T-helper 2 cell treated with Interferon-gamma antibody and Interleukin-4, amounts not matched to agents 5 μg/mL and 100 μg/mL, for 36 hours (primary cell): Measurements from ENCODE around the gene DOHH.
A peak's percentile ranks its signal among the peaks of the same experiment; 100 is the strongest.

ENCODE experiments used
- DNase-seq: peaks from one replicate; pipeline ENCODE4 v3.0.0; 2021; ENCODE audit warnings: low spot score
- H3K27ac Mint-ChIP-seq: one replicate; pipeline ENCODE4 v1.8.0; 2021; ENCODE audit warnings: mild to moderate bottlenecking, mixed read lengths
- H3K27me3 Mint-ChIP-seq: one replicate; pipeline ENCODE4 v1.8.0; 2021; ENCODE audit warnings: low read depth, mixed read lengths
- H3K36me3 Mint-ChIP-seq: one replicate; pipeline ENCODE4 v1.8.0; 2021; ENCODE audit warnings: low read depth, mixed read lengths
- H3K4me1 Mint-ChIP-seq: one replicate; pipeline ENCODE4 v1.8.0; 2021; ENCODE audit warnings: low read depth, mixed read lengths
- H3K4me3 Mint-ChIP-seq: one replicate; pipeline ENCODE4 v1.8.0; 2022; ENCODE audit warnings: mild to moderate bottlenecking, moderate library complexity, mixed read lengths
- H3K9me3 Mint-ChIP-seq: one replicate; pipeline ENCODE4 v1.8.0; 2021; ENCODE audit warnings: mixed read lengths

The DOHH gene

GRCh38 chr19:3507371-3508120 is 7.1 kb upstream of the DOHH start:
- no peak for DNase-seq
- Mint-ChIP-seq H3K27me3 (no peaks in the 10 kb centered on the region), H3K27ac (peak overlapping the region; percentile 94), H3K4me3 (peak overlapping the region; percentile 95), H3K4me1 (peaks cover 27% of the 10 kb centered on the region), H3K9me3 (no peaks in the 10 kb centered on the region), H3K36me3 (peaks cover 28% of the 10 kb centered on the region)

- peaks cover 27% of the 10 kb centered on the region for H3K4me1 Mint-ChIP-seq
- peak overlapping the region; percentile 94 for H3K27ac Mint-ChIP-seq
- no peaks in the 10 kb centered on the region for H3K9me3 Mint-ChIP-seq
- DNase-seq, result peak; percentile 21
- H3K27me3 Mint-ChIP-seq, result no peaks in the 10 kb centered on the region
- peaks cover 28% of the 10 kb centered on the region for H3K36me3 Mint-ChIP-seq
- H3K4me3 Mint-ChIP-seq, result peak overlapping the region; percentile 95
Observed at GRCh38 chr19:3506384-3507340, 6.2 kb upstream of the DOHH start.

GRCh38 chr19:3505598-3506383 is 5.3 kb upstream of the DOHH start, which contains the start of gene FZR1:
Gene FZR1, plus strand, starts transcription at chr19:3506311. Its CDS starts 16,679 bp downstream, at chr19:3522990.
- DNase-seq, result peak; percentile 100
- peak within 1 kb of the TSS; percentile 95 for H3K4me3 Mint-ChIP-seq
- peaks cover 28% of the 10 kb centered on the region for H3K36me3 Mint-ChIP-seq
- peak within 1 kb of the TSS; percentile 95 for H3K27ac Mint-ChIP-seq
- H3K9me3 Mint-ChIP-seq, result no peaks in the 10 kb centered on the region
- H3K27me3 Mint-ChIP-seq, result no peaks in the 10 kb centered on the region
- peaks cover 30% of the 10 kb centered on the region for H3K4me1 Mint-ChIP-seq

GRCh38 chr19:3504735-3505134 is 4.3 kb upstream of the DOHH start:
- peaks cover 25% of the 10 kb centered on the region for H3K36me3 Mint-ChIP-seq
- H3K4me3 Mint-ChIP-seq, result peak overlapping the region; percentile 53
- peak overlapping the region; percentile 58 for H3K27ac Mint-ChIP-seq
- no peak for DNase-seq
- peaks cover 34% of the 10 kb centered on the region for H3K4me1 Mint-ChIP-seq
- no peaks in the 10 kb centered on the region for H3K27me3 Mint-ChIP-seq
- H3K9me3 Mint-ChIP-seq, result no peaks in the 10 kb centered on the region

- H3K4me3 Mint-ChIP-seq, result no peak overlapping the region
- peak overlapping the region; percentile 31 for H3K27ac Mint-ChIP-seq
- H3K9me3 Mint-ChIP-seq, result no peaks in the 10 kb centered on the region
- no peaks in the 10 kb centered on the region for H3K27me3 Mint-ChIP-seq
- no peak for DNase-seq
- peaks cover 15% of the 10 kb centered on the region for H3K36me3 Mint-ChIP-seq
- peaks cover 29% of the 10 kb centered on the region for H3K4me1 Mint-ChIP-seq
Observed at GRCh38 chr19:3503036-3503572, 2.6 kb upstream of the DOHH start.

GRCh38 chr19:3501780-3502179 is 1.3 kb upstream of the DOHH start:
- H3K4me1 Mint-ChIP-seq, result peaks cover 22% of the 10 kb centered on the region
- DNase-seq, result no peak
- H3K36me3 Mint-ChIP-seq, result peaks cover 17% of the 10 kb centered on the region
- no peaks in the 10 kb centered on the region for H3K27me3 Mint-ChIP-seq
- H3K9me3 Mint-ChIP-seq, result no peaks in the 10 kb centered on the region
- H3K4me3 Mint-ChIP-seq, result no peak overlapping the region
- no peak overlapping the region for H3K27ac Mint-ChIP-seq

GRCh38 chr19:3499738-3500428 is 591 bp downstream of the DOHH start:
- Mint-ChIP-seq H3K36me3 (peaks cover 29% of the 10 kb centered on the region), H3K4me1 (peaks cover 17% of the 10 kb centered on the region), H3K27me3 (no peaks in the 10 kb centered on the region), H3K9me3 (no peaks in the 10 kb centered on the region), H3K4me3 (peak overlapping the region; percentile 91), H3K27ac (peak overlapping the region; percentile 95)
- DNase-seq, result no peak

- H3K27ac Mint-ChIP-seq, result no peak overlapping the region
- H3K36me3 Mint-ChIP-seq, result peaks cover 37% of the 10 kb centered on the region
- H3K9me3 Mint-ChIP-seq, result no peaks in the 10 kb centered on the region
- H3K4me1 Mint-ChIP-seq, result peaks cover 18% of the 10 kb centered on the region
- no peak for DNase-seq
- no peak overlapping the region for H3K4me3 Mint-ChIP-seq
- H3K27me3 Mint-ChIP-seq, result no peaks in the 10 kb centered on the region
Observed at GRCh38 chr19:3497757-3498520, 2.5 kb downstream of the DOHH start.

GRCh38 chr19:3496392-3497273 is 3.8 kb downstream of the DOHH start:
- no peak overlapping the region for H3K4me3 Mint-ChIP-seq
- H3K36me3 Mint-ChIP-seq, result peaks cover 42% of the 10 kb centered on the region
- DNase-seq, result no peak
- no peaks in the 10 kb centered on the region for H3K27me3 Mint-ChIP-seq
- H3K27ac Mint-ChIP-seq, result no peak overlapping the region
- peaks cover 18% of the 10 kb centered on the region for H3K4me1 Mint-ChIP-seq
- H3K9me3 Mint-ChIP-seq, result no peaks in the 10 kb centered on the region

GRCh38 chr19:3494559-3494958 is 5.9 kb downstream of the DOHH start:
- Mint-ChIP-seq H3K36me3 (peaks cover 41% of the 10 kb centered on the region), H3K27me3 (no peaks in the 10 kb centered on the region), H3K27ac (peak overlapping the region; percentile 53), H3K9me3 (no peaks in the 10 kb centered on the region), H3K4me1 (peaks cover 10% of the 10 kb centered on the region), H3K4me3 (peak overlapping the region; percentile 9)
- DNase-seq, result peak; percentile 65

- peak overlapping the region; percentile 55 for H3K4me3 Mint-ChIP-seq
- no peak overlapping the region for H3K27ac Mint-ChIP-seq
- peak; percentile 20 for DNase-seq
- H3K4me1 Mint-ChIP-seq, result peaks cover 8% of the 10 kb centered on the region
- peaks cover 40% of the 10 kb centered on the region for H3K36me3 Mint-ChIP-seq
- no peaks in the 10 kb centered on the region for H3K9me3 Mint-ChIP-seq
- no peaks in the 10 kb centered on the region for H3K27me3 Mint-ChIP-seq
Observed at GRCh38 chr19:3494051-3494450, 6.4 kb downstream of the DOHH start.

- peaks cover 7% of the 10 kb centered on the region for H3K4me1 Mint-ChIP-seq
- no peak overlapping the region for H3K4me3 Mint-ChIP-seq
- H3K27ac Mint-ChIP-seq, result no peak overlapping the region
- peaks cover 41% of the 10 kb centered on the region for H3K36me3 Mint-ChIP-seq
- no peak for DNase-seq
- no peaks in the 10 kb centered on the region for H3K9me3 Mint-ChIP-seq
- no peaks in the 10 kb centered on the region for H3K27me3 Mint-ChIP-seq
Observed at GRCh38 chr19:3493651-3494050, 6.8 kb downstream of the DOHH start.
